ENCODE measurements around the gene TGFA.
"Not testable (repeated sequence)": the region's sequence is repeated elsewhere in the genome, so short reads cannot be mapped to it uniquely, and the experiment has no call there.

Gene TGFA

DNA sequence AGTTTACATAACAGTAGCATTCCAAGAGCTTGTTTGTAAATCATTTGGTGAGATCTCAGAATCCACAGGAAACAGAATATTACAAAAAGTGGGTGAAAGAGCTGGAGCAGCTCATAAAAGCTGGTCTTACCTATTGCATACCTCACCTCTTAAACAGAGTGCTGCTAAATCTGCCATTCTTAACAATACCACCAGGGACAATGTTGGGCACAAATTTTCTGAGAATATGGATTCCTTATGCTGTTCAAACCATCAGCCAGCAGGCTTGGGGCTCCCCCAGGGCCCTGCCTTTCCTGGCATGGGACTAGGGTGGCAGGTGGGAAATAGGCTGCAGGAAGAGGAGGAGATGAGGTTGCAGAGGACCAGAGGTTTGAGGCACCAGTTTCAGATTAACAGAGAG is 55.6 kb downstream of the TGFA start:
- FAIRE-seq, result no peak

DNA sequence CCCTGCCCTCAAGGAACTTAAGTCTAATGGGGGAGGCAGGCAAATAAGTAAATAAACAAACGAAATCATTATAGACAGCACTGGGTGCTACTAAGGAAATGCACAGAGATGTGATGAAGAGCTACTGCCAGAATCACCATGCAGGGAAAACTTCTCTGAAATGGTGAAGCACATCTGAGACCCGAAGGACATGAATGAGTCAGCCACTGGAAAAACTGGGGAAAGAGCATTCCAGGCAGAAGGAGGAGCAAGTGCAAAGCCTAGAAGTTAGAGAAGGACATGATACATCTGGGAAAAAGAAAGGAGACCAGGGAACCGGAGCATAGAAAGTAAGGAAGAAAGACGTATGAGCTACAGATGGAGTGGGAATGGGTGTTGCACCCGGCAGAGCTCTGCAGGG is 56.8 kb downstream of the TGFA start:
- FAIRE-seq, result no peak

DNA sequence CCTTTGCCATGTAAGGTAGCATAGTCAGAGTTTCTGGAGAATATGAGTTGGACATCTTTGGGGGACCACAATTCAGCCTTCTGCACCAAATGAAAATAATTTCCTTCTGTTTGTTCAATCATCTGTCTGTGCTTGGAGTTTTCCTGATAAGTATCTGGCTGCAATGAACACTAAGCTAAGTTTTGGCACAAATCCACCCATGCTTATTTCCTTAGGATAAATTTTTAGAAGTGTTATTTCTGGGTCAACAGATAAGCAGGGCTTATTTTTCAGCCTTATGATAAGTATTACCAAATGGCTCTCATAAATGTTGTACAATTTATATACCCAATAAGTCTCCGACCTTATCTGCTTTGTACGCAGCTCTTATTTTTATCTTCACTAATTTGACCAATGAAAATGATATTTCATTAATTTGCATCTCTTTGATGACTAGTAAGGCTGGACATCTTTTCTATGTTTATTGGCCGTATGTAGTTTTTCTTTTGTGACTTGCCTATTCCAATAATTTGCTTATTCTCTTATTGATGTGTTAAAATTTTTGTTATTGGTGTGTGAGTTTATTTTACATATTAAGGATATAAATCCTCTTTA is 59.2 kb downstream of the TGFA start:
- no peak for FAIRE-seq

DNA sequence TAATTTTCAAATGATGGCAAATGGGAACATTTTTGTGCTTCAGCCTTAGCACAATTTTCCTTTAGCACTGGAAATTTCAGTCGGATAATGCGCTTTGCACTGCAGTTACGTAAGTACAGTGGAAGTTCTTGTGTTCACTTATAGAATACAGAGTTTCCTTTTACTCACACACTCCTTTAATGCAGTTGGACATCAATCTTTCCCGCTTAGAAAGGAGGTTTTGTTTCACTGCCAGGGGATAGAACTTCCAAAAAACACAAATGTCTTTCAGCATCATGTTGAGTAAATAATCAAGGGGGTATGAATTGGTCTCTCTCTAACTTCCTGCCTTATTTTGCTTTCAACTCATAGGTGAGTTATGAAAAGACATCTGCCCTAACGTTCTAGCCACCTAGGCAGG is 63.2 kb downstream of the TGFA start:
- FAIRE-seq, result no peak

DNA sequence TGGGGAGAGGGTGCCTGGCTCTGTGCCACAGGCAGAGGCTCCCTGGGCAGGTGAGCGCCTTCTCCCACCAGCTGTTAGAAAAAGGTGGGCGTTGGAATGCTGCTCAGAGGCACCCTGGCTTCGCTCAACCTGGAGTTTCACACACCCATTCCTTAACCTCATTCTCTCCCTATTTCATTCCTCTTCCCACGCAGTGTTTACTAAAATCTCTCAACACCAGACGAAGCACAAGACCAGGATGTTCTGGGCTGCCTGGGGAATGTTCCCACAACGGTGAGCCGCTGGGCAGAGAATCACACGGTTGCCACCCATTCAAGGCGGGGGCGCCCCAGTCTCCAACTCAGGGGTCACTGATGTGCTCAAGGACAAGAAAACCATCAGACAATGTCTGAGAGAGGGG is 64.5 kb downstream of the TGFA start:
- FAIRE-seq, result no peak

DNA sequence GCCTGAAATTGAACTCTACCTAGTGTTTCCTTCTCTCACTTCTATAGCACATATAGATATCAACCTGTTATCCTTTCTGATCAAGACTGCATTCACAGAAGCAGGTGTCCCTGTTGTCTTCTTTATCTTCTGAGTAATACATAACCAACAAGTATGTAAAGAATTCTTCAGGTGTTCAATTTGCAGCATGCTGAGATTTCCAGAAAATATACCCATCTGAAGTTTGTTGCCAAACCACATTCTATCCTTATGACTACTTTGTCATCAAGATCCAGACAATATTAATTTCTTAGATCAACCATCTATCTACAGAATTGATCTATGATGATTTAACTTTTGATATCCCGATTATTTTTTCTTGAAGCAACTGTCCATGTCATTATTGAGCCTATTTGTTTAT is 69.5 kb downstream of the TGFA start:
- FAIRE-seq, result no peak

DNA sequence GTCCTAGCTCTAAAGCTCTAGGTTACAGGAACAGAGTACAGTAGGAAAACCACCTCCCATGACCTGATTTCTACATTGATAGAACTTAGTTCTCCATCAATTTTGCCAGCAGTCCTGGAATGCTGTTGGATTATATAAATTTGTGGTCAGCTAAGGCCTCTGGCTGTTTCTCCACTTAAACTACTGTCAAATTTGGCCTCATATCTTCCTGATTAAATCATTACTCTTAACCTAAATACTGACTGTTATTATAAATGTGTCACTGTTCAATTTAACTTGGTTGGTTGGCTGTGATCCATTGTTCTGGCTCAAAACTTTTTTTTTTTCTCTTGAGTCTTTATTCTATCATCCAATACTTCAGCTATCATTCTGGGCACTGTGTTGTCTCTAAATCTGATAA is 71.2 kb downstream of the TGFA start:
- FAIRE-seq, result no peak

DNA sequence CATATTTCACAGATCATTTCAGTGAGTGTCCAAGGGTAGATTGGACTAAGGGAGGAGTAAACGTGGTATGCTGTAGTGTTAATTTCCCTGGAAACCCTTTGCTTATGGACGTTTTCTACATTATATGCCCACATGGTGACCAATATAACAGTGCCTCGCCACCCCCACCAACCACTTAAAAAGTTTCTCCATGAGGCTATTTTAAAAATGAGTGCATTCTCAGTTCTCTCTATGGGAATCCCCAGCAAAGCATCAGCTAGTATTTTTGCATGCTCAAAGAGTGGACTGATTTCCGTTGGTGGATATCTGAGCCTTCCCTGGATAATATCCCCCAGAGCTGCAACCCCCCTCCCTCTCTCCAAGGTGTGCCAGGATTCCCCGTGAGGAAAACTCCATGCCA is 73.2 kb downstream of the TGFA start:
- no peak for FAIRE-seq

DNA sequence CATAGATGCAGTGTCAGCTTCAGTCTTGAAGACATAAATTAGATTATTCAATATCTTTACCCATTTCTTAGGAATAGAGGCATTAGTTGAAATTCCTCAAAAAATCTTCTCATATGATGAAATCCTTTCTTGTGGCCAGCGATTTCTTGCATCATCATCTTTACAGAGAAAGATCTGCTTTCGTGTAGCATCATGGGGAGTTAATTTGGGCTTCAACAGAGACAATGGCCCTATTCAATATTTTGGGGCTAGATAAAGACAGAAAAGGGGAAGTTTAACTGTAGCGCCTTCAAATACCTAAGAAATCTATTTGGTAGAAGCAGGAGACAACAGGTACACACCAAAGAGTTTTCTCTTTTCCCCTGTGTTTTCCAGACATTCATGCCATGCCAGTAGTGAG is 73.8 kb downstream of the TGFA start:
- no peak for FAIRE-seq

DNA sequence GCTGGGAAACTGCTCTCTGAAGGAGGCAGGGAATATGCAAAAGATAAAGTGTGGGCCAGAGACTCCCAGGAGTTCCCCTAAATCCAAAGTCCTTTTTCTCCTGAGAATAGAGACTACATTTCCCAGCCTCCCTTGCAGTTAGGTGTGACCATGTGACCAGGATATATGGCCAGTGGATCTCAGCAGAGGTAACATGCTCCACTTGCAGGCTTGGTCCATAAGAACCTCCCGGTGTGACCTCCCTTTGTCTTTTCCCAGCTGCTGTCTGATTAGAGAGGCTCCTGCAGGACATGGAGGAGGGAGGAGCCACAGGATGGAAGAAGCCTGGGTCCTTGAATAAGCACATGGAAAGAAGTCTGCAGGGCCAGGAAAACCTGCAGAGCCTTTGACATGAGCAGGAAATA is 76.2 kb downstream of the TGFA start:
- no peak for FAIRE-seq

DNA sequence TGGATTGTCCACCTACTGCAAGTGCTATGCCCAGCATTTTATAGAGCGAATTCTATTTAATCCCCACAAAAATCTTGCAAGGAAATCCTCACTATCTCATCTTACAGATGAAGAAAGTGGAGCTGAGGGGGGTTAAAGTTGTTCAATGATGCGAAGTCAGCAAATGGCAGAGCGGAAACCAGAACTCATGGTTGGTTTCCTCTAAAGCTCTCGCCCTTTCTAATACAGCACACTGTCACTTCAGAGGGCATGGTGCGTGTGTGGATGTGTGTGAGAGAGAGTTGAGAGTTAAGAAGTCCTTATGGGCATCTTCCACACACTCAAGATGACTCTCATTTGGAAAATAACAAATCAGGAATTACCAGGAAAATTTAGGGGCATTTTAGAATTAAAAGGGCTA is 78.4 kb downstream of the TGFA start:
- no peak for FAIRE-seq

DNA sequence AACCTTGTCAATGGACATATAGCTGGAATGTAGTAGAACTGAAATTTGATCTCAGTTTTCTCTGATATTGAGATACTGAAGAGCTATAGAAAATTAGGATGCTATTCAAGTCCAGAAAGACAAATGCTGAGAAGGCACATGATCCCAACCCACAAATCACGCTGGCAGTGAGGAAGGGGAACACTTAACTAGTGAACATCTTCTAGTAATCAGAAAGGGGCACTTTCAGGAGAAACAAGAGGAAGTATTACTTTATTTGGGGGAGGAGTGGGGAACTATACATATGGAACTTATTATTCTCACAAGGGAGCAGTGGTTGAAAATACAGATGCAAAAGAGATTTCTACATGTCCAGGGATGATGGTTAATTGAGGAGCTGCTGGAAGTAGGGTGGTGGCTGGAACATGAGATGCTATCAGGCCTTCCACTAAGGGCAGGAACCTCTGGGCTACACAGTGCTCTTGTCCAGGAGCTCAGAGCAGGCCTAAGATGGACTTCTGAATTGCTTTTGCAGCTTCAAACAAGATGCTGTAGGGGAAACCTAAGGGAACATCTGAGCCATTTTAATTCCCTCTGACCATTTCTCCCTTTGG is 79.3 kb downstream of the TGFA start:
- FAIRE-seq, result no peak

DNA sequence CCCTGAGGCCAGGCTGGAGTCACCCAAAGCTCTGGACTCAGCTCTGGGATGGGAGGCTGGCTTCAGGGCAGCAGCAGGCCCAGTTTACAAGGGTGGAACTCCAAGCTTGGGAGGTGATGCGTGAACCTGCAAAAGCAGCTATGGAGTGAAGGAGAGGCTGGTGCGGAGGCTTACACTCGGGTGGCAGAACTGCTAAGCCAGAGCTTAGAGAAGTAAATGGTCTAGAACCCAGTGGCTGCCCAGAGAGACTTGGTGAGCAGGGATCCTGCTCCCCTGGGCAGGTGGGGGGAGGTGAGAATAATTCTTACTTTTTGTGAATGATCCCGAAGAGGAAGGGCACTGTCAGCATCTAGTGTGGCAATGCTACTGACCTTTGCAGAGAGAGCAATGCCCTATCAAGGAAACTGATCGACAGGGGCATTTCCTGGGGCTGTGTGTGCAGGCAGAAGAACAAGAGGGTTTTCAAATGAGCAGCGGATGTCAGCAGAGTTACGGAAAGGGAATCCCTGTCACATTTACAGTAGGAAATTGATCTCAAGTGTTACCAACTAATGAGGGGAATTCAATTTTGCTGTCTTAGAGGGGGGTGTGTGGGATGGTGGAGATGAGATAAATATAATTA is 80.4 kb downstream of the TGFA start:
- no peak for FAIRE-seq

DNA sequence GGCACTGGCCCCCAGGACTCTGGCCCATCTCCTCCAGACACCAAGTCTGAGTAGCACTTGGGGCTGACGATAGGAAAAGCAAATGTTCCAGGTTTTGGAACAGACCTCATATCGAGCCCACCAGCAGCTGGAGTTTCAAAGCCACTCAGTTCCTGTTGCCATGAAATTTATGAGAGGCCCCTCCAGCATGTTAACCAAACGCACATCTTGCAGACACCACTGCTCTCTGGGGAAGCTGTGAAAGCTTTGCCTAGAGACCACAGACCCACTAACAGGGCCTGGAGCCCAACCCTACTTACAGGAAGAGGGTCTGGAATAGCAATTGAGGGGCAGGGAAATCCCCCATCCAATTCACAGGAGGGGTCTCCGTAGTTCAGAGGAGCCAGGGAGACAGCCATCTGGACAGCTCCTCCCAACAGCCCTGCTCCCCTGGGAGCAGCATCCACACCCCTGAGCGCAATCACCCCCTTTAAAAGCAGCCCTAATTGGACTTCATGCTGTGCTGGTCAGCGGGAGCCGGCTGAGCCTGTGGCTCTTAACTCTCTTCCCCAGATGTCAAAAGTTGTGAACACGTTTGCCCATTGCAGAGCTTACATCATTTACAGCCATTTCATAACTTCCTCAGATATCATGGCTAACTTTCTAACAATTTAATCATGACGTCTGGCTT is 81.3 kb downstream of the TGFA start:
- FAIRE-seq, result no peak

DNA sequence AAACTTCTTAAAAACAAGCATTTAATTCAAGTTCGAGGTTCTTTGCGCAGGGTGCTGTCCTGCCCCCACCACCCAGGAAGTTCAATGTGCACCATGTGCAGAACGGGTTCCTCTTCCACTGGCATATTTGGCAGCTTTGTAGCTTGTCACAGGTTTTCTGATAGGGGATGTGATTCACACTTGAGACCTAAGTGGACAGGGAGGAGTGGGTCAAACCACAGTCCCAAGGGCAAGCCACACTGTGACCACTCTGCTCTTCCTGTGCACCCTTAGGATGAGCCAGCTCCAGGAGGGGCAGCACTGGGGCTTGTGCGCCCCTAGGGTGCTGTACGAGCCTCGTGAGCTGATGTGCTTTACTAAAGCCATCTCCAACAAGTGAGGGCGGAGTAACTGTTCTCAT is 82.5 kb downstream of the TGFA start:
- no peak for FAIRE-seq

DNA sequence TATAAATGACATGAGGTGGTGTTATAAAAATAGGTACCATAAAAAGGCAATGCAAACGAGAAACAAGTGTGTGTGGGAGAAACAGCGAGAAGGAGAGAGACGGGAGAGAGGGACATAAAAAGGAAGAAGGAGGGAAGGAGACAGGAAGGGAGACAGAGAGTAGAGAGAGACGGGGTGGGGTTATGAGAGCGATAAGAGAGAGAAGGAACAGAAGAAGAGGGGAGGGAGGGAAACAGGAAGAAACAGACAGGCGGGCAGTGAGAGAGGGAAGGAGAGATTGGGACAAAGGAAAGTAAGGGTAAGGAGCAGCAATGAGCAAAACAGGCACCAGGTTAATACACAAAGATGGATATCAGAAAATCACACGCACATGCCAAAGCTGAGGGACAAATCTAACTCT is 83.7 kb downstream of the TGFA start:
- no peak for FAIRE-seq

DNA sequence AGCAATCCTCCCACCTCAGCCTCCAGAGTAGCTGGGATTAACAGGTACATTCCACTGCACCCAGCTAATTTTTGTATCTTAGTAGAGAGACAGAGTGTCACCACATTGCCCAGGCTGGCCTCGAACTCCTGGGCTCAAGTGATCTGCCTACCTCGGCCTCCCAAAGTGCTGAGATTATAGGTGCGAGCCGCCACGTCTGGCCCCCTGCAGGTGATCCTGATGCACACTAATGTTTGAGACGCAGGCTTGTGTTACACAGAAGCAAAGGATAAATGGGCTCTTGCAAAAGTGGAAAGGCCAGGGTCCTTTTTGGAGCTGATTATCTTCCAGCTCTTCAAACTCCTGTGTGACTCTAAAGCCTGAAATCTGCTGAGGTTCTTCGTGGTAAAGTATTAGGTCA is 84.2 kb downstream of the TGFA start:
- FAIRE-seq, result no peak

DNA sequence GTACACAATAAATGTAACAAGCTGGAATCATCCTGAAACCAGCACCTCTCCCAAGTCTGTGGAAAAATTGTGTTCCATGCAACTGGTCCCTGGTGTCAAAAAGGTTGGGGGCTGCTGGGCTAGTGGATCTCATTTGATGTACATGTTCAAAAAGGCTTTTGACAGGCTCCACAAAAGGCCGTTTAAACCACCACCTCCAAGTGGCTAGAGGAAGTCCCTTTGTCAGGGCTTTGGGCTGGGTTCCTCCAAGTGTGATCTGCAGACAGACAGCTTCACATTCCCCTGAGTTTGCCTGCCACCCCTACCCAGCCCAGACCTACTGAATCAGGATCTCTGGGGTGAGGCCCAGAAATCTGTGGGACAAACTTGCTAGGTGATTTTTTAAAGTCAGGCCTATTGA is 84.7 kb downstream of the TGFA start:
- no peak for FAIRE-seq

DNA sequence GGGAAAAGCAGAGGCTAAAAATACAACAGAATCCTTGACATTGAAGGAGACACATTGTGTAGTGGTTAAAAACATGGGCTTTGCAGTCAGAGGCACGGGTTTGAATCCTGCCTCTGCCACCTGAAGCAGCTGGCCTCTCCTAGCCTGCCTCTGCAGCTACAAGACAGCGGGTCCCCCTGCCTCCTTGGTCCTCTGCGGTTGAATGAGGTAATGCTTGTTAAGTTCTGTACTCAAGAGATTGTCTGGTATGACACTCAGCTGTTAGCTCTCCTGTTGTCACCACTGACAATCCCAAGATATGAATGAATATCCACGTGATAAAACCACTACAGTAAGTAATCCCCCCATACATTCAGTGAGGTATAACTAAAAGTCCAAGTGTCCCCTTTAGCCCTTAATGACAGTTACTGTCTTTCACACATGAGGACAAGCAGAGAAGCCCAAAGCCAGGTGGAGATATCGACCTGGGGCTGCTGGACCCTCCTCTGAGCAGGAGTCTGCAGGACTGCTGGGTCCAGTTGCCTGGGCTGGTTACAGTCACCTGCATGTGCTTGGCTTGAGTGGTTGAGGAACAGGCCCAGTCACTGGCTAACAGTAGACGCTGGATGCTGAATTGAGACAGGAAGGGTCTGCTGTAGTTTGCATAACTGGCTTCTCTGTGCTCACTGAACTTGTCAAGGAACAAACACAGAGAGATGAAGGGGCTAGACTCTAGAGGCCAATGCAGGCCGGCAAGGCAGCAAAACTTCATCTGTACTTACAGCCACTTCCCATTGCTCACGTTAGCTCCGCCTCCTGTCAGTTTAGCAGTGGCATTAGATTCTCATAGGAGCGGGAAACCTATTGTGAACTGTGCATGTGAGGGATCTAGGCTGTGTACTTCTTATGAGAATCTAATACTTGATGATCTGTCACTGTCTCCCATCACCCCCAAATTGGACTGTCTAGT is 85.5 kb downstream of the TGFA start:
- FAIRE-seq, result no peak

DNA sequence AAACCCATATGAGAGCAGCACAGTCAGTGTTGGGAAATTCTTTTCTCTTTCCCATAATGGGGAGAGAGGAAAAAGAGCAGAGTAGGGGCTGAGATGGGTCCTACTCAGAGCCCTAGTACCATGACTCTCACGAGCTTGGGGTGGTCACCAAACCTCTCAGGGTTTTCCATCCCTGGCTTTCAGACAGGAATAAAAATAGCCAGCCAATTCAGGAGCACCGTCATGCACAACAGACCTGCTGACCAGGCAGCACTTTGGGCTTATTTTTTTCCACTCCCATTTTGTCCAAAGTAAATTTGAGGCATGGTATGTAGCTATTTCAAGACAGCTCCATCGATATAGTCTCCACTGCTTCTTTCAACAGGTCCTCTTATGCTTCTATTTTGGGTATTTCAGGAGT is 86.4 kb downstream of the TGFA start:
- no peak for FAIRE-seq

DNA sequence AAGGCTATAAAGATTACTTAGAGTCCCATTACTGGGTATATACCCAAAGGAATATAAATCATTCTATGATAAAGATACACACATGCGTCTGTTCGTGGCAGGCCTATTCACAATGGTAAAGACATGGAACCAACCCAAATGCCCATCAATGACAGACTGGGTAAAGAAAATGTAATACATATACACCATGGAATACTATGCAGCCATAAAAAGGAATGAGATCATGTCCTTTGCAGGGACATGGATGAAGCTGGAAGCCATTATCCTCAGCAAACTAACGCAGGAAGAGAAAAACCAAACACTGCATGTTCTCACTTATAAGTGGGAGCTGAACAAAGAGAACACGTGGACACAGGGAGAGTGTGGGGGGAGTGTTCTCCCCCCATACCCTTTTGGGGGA is 87.0 kb downstream of the TGFA start:
- not testable (repeated sequence) for FAIRE-seq

DNA sequence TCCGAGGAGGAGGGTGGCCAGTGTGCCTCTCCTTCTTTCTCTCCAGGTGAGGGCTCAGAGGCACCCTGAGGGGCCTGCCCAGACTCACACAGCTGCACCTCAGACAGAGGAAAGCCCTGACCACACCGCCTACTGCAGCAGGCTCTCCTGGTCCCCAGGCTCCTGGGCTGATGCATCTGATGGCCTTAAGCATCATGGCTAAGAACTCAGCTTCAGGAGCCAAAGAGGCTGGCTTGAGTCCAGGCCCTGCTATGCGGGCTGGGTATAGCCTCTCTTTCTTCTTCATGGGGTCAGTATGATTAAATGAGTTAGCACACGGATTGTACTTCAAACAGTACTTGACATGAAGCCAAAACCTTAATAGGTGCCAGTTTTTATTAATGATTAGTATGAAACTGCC is 89.6 kb downstream of the TGFA start:
- FAIRE-seq, result no peak

DNA sequence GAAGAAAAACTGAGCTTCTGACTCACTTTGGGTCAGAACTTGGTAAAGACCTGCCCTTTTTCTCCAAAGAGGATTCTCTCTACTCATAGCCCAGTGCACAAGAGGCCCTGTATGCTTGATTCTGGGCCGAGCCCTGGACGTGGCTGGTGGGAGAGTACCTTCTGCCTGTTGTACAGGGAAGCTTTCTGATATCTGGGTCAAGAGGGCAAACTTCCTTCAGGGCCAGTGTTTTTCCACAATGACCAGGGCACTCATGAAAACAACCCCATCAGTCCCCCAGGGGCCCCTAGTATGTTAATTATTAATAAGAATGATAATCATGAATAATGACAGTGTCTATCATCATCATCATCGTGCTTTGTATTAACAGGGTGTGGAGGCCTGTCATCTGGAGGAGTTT is 90.0 kb downstream of the TGFA start:
- FAIRE-seq, result no peak

Measured in colon (tissue), 2 donors.